Mesenteric fat pad (tissue), 1 donor: Measurements from ENCODE around the gene LAGE3. TPM values are rescaled to one million over a fixed set of nuclear protein-coding genes. Genes with fewer than 3 reads are reported as not detected.
"Not testable (repeated sequence)": the region's sequence is repeated elsewhere in the genome, so short reads cannot be mapped to it uniquely, and the experiment has no call there.

Source experiments
- DNase-seq: peaks from one replicate; pipeline ENCODE4 v3.0.0-alpha.2; 2020; ENCODE audit warnings: low spot score
- total RNA-seq: library from RNA; stranded (reverse); fragmentation: NEBNext Ultra II Directional; extraction: Animal tissue kit (Norgen Biotek cat#: 25700); gene quantifications from one replicate; pipeline ENCODE4 v1.2.1, GENCODE V29; 2021
- donor health status: DM: yes; HTN: yes; CAD: no.

Gene LAGE3
- total RNA-seq, 1 donor from 2014 or later = 13.6 TPM

- no peak for DNase-seq
These were observed 23.9 kb upstream of the LAGE3 start for GRCh38 chrX:154502989-154503388.

DNA sequence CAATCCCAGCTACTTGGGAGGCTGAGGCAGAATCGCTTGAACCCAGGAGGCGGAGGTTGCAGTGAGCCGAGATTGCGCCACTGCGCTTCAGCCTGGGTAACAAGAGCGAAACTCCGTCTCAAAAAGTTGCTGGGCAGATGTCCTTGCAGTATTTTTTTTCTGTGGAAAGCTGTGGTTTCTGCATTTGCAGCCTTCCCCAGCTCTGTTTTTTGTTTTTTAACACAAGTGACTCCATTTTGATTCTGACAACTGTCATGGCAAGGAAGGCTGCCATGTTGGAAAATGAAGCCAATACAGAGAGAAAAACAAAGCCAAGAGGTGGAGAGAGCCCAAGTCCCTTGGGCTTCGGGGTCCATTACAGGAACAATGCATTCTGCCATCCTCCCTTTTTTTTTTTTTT is 23.0 kb upstream of the LAGE3 start:
- no peak for DNase-seq

- DNase-seq = not testable (repeated sequence)
These were observed 22.3 kb upstream of the LAGE3 start for GRCh38 chrX:154501423-154501822.

- DNase-seq = not testable (repeated sequence)
These were observed 17.6 kb upstream of the LAGE3 start for GRCh38 chrX:154496591-154497137.

- DNase-seq = no peak
These were observed 16.4 kb upstream of the LAGE3 start for GRCh38 chrX:154495472-154495922.

DNA sequence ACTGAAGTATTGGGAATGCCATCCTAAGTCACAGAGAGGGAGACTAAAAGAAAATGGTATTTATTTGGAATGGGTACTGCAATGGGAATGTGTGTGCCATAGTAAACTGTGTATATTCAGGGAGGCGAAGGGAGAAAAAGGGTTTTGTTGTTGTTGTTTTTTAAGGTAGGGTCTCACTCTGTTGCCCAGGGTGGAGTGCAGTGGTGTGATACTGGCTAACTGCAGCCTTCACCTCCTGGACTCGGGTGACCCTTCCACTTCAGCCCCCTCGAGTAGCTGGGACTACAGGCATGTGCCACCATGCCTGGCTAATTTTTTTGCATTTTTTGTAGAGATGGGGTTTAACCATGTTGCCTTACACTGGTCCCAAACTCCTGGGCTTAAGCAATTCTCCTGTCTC is 15.6 kb upstream of the LAGE3 start:
- no peak for DNase-seq

DNA sequence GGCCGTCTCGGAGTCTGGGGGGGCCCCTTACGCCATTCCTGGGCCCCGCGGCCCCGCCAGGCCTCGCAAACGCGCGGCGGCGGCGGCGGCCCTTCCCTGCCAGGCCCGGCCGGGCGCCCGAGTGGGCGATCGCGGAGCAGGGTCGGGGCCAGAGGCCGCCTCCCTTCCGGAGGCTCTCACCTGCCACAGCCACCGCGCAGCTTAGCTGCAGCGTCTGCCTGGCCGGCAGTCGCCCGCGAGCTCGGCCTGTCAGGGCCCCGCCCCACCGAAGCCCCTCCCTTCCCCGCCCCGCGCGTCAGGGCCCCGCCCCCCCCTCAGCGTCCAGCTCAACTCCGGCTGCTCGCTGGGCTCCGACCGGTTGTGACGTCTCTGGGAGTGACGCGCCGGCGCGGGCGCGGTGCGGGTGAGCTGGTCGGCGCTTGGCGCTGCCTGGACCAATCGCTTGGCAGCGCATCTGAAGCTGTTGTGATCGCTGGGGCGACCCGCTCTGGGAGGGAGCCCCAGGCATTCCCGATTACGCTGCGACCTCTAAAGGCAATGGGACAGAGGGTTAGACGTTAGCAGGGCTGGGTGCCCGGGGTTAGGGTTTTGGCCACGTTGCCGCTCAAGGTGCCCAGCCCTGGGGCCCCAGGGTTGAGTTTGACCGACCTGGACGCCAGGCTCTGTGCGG is 11.5 kb upstream of the LAGE3 start, which contains the start of gene SLC10A3:
Gene SLC10A3 (minus strand): TSS at position 216 of the 670 bp plus-strand sequence. CDS start 1,689 bp downstream, outside the sequence.
- peak; percentile 98 for DNase-seq

DNA sequence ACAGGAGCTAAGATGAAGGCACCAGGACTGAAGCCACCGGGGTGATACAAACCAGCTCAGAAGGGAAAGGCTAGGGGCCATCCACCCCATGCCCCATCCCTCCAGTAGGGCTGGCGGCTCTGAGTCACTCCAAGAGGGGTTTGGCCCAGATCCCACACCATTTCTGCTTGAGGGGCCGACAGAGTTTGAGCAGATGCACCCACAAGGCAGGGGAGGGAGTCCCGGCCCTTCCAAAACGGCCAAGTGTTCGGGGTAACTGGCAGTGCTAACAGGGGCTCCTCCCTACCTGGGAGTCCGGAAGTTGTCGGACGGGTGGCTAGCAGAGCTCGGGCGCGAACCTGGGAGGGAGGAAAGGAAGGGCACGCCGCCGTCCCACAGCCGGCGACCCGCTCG is 10.9 kb upstream of the LAGE3 start:
- no peak for DNase-seq

GRCh38 chrX:154489182-154489581 is 10.1 kb upstream of the LAGE3 start:
- no peak for DNase-seq

DNA sequence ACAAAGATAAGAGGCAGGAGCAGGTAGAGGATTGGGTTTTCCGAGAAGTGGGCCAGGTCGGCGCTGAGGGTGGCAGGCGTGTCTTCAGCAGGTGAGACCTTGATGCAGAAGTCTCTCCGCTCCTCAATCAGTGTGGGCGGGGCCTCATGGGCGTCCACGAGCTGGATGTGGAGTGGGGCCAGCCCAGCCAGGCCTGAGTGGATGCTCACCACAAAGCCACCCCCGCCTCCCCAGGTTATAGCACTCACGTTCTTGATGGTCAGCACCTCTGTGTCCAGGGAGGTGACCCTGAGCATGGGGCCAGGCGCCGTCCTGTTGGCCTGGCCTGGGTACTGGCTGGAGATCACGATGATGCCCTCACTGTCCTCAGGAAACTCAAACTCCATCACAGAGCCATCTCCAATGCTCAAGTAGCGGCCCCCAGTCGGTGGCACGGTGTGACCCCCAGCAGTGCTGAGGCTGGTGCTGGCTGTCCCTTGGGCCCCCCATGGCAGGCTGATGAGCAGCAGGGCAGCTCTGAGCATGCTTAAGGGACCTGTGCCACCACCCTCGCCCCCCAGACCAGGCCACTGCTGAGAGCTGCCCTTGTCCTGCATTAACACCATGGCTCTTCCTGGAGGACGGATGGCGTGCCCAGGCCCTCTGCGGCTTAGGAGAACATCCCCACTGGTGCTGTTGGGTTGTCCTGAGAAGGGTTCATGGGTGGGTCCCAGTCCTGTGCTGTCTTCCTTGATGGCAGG is 9.4 kb upstream of the LAGE3 start:
- DNase-seq = no peak

- DNase-seq = peak; percentile 88
These were observed 8.6 kb upstream of the LAGE3 start for GRCh38 chrX:154487518-154488290.

DNA sequence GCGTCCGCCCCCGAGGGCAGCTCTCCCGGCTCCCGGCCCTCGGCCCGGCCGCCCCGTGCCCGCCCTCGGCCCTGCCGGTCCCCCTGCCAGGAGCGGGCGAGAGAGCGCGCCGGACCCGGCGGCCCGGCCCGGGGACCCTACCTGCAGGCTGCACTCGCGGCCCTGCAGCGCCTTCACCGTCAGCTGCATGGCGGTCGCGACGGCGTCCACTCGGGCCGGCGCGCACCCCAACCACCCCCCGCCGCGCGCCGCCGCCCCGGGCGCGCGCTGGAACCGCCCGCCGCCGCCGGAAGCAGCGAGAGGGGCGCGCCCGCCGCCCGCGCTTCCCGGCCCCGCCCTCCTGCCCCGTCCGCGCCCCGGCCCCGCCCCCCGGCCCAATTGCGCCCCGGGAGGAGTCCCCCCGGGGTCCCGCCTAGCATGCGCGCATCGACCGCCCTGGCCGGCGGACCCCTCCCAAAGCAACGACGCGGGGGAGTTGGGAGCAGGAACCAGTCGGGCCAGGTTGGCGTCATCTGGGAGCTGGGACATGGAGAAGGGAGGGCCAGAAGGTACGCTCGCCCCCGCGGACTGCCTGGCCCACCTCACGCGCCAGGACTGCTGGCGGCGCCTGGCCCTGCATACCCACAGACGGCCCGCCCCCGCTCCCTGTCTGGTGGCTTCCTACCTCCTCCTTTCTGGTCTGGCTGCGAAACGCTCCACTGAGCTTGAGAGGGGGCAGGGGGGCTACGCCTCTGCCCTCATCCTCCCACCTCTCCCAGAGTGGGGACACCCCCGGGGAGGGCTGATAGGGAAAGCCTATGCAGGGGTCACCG is 7.5 kb upstream of the LAGE3 start, which contains the start of gene UBL4A:
Gene UBL4A (minus strand): TSS at position 220 of the 812 bp plus-strand sequence. CDS start 31 bp downstream, at position 189.
- DNase-seq = peak; percentile 89

- DNase-seq = no peak
These were observed 6.9 kb upstream of the LAGE3 start for GRCh38 chrX:154486052-154486395.

DNA sequence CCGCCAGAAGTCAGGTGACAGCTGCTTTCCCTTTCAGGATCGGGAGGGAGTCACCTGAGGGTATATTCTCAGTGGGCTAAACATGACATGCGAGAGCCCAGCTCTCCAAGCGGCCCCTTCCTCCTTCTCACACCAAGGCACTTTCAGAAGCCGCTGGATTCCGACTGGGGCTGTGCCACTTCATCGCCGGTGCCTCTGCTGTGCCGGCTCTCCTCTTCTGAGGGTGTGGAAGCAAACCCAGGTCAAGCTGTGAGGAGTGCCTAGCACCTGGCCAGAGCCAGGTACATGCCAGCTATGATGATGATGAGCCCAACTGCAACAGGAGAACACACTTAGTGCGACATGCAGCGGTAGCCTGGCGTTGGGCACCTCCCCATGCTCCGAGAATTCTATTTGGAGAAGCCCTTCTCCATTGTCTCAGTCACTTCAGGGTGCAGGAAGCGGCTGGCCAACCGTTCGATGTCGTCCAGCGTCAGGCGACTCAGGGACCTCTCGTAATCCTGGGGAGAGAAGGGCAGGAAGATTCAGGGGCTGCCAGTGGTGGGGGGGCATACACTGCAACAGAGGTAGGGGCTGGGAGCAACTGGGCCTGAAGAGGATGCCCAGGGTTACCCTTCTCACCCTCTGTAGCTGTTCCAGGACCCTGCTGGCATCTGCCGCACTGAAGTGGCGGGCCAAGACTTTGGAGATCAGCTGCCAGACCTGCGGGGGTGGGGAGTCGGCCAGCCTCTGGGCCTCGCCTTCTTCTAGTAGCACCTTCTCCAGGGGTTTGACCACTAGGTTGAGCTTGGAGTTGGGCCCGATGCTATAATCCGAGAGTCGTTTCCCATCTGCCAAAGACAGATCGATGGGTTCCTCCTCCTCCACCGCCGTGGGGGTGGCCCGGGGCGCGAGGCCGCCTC is 6.3 kb upstream of the LAGE3 start:
- no peak for DNase-seq

GRCh38 chrX:154484255-154485149 is 5.4 kb upstream of the LAGE3 start:
- no peak for DNase-seq

- no peak for DNase-seq
These were observed 4.2 kb upstream of the LAGE3 start for GRCh38 chrX:154483325-154483724.

GRCh38 chrX:154482786-154483185 is 3.7 kb upstream of the LAGE3 start:
- DNase-seq = no peak

DNA sequence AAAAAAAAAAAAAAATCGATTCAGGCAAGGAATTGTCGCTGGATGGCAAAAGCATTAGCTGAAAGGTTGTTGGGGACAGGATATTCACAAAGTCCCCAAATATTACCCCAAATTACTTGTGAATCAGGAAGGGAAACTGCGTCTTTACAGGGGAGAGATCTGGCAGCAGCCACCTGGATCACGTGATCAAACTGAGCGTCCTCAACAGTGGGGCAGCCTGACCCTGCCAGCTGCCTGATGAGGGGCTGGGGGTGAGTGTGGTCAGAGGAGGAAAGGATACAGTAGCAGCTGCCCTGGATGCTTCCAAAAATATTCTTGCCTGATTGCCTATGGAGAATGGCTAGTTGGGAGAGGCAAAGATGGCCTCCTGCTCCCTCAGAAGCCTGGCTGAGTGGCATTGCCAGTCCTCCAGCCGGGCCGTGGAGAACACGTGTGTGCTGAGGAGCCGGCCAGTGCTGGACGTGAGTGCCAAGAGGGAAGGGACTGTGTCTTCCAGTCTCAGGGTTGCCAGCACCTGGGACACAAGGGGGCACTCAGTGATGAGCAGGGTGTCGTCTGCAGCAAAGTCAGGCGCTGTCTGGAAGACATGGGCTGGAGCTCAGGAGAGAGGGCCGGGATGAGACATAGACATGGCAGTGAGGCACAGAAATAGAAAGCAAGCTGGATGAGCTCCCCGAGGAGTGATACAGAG is 3.0 kb upstream of the LAGE3 start:
- no peak for DNase-seq
